HFFc6 (cell line): ENCODE results near the gene NEGR1. TPM values are rescaled to one million over a fixed set of nuclear protein-coding genes. Genes with fewer than 3 reads are reported as not detected.

Source experiments
- DNase-seq: peaks from one replicate; pipeline ENCODE4 v3.0.0-alpha.2; 2018
- H3K27ac Mint-ChIP-seq: 2 replicates; pipeline ENCODE4 v1.8.0; 2020; ENCODE audit warnings: mild to moderate bottlenecking, mixed read lengths
- H3K27me3 Mint-ChIP-seq: 2 replicates; pipeline ENCODE4 v1.8.0; 2021; ENCODE audit warnings: mild to moderate bottlenecking, moderate library complexity, mixed read lengths; ENCODE audit not compliant: insufficient read depth
- H3K36me3 Mint-ChIP-seq: 2 replicates; pipeline ENCODE4 v1.8.0; 2021; ENCODE audit warnings: low read depth, mixed read lengths
- H3K4me1 Mint-ChIP-seq: 2 replicates; pipeline ENCODE4 v1.8.0; 2020; ENCODE audit warnings: low read depth, mixed read lengths
- H3K4me3 Mint-ChIP-seq: 2 replicates; pipeline ENCODE4 v1.8.0; 2020; ENCODE audit warnings: mild to moderate bottlenecking, moderate library complexity, mixed read lengths
- H3K9me3 Mint-ChIP-seq: 2 replicates; pipeline ENCODE4 v1.8.0; 2020; ENCODE audit warnings: mild to moderate bottlenecking, mixed read lengths
- total RNA-seq, 6 experiments: library from RNA; stranded (reverse); fragmentation: NEBNext Ultra II Directional; extraction: Animal tissue kit (Norgen Biotek cat#: 25700); gene quantifications; 2 replicates in 1 of 6; 3 replicates in 5 of 6; pipeline ENCODE4 v1.2.3, GENCODE V29; 2021
- TF ChIP-seq, protein P1 (sequence below): fragments of 200-600 bp; sonication (generic); IDR thresholded peaks from 2 replicates; pipeline ENCODE4 v1.5.0; 2021; ENCODE audit warnings: antibody characterized with exemption, mild to moderate bottlenecking

Gene NEGR1
- total RNA-seq, 6 experiments from 2014 or later: 52.8 to 67.6 (median 64.6) TPM

DNA sequence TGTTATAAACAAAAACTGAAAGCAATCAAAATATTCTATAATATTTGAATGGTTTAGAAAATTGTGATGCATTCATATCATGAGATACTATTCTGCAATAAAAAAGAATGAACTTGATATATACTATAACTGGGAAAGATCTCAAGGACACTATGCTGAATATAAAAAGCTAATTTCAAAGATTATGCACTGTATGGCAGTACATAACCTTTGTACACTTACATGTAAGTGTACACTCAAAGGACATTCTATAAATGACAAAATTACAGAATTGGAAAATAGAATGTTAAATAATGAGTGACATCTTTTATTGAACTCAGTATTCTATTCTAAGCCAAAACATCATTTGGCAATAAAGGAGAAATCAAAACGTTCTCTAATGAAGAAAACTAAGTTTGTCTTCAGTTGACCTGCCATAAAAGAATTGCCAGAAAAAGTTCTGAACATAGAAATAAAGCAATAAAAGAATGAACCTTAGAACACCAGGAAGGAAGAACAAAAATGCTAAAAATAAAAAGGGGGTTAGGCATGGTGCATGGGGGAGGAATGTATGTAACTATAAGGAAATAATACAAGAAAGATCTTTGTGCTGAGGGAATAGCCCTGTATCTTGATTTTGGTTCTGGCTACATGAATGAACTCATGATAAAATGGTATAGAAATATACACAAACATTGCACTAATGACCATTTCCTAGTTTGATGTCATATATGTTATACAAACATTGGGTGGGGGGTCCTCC, 519.7 kb downstream of the NEGR1 start:
- Mint-ChIP-seq H3K9me3 (no peaks in the 10 kb centered on the region), H3K36me3 (no peaks in the 10 kb centered on the region), H3K4me3 (no peak overlapping the region), H3K4me1 (peaks cover 12% of the 10 kb centered on the region), H3K27me3 (no peaks in the 10 kb centered on the region), H3K27ac (no peak overlapping the region)
- no peak for DNase-seq
- TF ChIP-seq, protein P1, sequence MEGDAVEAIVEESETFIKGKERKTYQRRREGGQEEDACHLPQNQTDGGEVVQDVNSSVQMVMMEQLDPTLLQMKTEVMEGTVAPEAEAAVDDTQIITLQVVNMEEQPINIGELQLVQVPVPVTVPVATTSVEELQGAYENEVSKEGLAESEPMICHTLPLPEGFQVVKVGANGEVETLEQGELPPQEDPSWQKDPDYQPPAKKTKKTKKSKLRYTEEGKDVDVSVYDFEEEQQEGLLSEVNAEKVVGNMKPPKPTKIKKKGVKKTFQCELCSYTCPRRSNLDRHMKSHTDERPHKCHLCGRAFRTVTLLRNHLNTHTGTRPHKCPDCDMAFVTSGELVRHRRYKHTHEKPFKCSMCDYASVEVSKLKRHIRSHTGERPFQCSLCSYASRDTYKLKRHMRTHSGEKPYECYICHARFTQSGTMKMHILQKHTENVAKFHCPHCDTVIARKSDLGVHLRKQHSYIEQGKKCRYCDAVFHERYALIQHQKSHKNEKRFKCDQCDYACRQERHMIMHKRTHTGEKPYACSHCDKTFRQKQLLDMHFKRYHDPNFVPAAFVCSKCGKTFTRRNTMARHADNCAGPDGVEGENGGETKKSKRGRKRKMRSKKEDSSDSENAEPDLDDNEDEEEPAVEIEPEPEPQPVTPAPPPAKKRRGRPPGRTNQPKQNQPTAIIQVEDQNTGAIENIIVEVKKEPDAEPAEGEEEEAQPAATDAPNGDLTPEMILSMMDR: no peak

DNA sequence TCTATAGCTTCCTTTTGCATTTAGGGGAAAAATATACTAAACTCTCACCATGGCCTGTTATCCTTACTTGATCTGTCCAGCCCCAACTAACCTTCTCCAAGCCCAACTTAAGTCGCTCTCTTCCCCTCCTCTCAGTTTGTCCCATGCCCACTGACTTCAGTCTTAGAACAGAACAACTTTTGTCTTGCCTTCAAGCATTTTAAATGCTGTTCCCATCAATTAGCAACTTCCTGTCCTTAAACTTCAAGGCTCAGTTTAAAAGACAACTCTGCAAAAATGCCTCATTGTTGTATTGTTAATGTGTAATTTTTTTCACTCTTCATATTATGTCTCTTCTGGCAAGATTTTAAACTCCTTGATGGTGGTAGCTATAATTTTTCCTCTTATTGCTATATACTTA, 526.9 kb downstream of the NEGR1 start:
- peaks cover under 1% of the 10 kb centered on the region; the same call in 1 of the 2 replicates for H3K36me3 Mint-ChIP-seq
- H3K27me3 Mint-ChIP-seq: no peaks in the 10 kb centered on the region
- DNase-seq: no peak
- H3K27ac Mint-ChIP-seq: no peak overlapping the region
- TF ChIP-seq, protein P1: no peak
- H3K9me3 Mint-ChIP-seq: no peaks in the 10 kb centered on the region
- no peaks in the 10 kb centered on the region for H3K4me1 Mint-ChIP-seq
- H3K4me3 Mint-ChIP-seq: no peak overlapping the region

DNA sequence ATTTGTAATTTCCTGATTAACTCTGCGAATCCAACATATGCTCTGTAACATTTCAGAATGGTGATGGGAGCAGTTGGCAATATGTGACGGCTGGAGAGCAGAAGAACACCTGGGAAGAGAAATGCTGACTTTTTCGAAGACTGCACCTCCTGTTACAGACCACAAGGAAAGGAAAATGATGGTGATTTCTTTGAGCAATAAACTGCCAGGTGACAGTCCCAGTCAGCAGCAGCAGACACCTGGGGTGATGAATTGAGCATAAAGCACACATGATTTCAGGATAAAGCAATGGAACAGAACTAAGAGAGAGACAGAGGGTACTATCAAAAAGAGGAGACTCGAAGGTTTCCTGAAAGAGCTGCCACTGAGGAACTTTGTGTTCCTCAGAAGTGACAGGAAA, 528.6 kb downstream of the NEGR1 start:
- TF ChIP-seq, protein P1: no peak
- Mint-ChIP-seq H3K27me3 (no peaks in the 10 kb centered on the region), H3K4me3 (no peak overlapping the region), H3K27ac (no peak overlapping the region), H3K9me3 (no peaks in the 10 kb centered on the region), H3K36me3 (peaks cover 4% of the 10 kb centered on the region; the same call in 1 of the 2 replicates), H3K4me1 (no peaks in the 10 kb centered on the region)
- no peak for DNase-seq

DNA sequence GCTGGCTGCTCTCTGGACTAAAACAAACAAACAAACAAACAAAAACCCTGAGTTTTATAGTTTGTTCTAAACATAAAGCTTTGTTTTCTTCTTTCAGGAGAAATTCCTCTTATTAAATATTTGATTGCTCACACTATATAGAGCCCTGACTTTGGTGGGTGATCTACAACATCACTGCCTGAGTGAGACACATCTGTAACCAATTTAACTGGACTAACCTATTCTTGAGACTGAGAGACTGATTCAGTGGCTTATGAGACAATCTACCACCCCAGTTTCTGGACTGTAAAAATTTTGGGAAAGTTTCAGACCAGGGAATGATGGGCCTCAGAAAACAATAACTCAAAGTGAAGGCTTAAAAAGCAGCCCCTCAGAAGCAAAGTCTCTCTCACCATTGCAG, 537.0 kb downstream of the NEGR1 start:
- H3K4me1 Mint-ChIP-seq: 0 out of 2 replicates have a peak, but pooled peaks cover 6% of the 10 kb centered on the region
- TF ChIP-seq, protein P1: no peak
- peaks cover 3% of the 10 kb centered on the region; the same call in 1 of the 2 replicates for H3K36me3 Mint-ChIP-seq
- no peaks in the 10 kb centered on the region for H3K27me3 Mint-ChIP-seq
- no peak overlapping the region for H3K4me3 Mint-ChIP-seq
- no peak for DNase-seq
- no peaks in the 10 kb centered on the region for H3K9me3 Mint-ChIP-seq
- H3K27ac Mint-ChIP-seq: no peak overlapping the region

DNA sequence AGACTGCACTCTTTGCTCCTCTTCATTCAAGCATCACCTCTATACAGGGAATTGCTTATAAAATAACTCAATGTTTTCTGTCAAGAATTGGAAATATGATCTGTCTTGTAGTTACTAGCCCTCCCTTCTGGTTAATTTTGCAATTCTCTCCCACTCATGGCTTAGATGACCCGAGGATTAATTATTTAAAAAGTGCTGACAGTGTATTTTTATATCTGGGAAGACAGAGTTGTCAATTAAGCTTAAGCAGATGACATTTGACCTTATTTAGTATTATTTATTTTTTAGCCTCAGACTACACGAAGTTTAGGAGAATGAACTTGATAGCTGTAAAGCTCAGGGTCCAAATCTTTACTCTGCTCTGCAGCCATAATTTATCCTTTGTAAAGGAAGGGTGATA, 538.5 kb downstream of the NEGR1 start:
- Mint-ChIP-seq H3K36me3 (no peaks in the 10 kb centered on the region), H3K9me3 (no peaks in the 10 kb centered on the region), H3K27me3 (no peaks in the 10 kb centered on the region), H3K4me1 (0 out of 2 replicates have a peak, but pooled peaks cover 6% of the 10 kb centered on the region), H3K4me3 (no peak overlapping the region), H3K27ac (no peak overlapping the region)
- no peak for DNase-seq
- TF ChIP-seq, protein P1: no peak
